GM19043 (cell line): Measurements from ENCODE around the gene RPH3AL.

ENCODE experiments used
- ATAC-seq: cut with Tn5 transposase; IDR thresholded peaks from one replicate; pipeline ENCODE4 v1.9.1; 2021; ENCODE audit warnings: low read depth; ENCODE audit not compliant: unreplicated experiment

Gene RPH3AL

DNA sequence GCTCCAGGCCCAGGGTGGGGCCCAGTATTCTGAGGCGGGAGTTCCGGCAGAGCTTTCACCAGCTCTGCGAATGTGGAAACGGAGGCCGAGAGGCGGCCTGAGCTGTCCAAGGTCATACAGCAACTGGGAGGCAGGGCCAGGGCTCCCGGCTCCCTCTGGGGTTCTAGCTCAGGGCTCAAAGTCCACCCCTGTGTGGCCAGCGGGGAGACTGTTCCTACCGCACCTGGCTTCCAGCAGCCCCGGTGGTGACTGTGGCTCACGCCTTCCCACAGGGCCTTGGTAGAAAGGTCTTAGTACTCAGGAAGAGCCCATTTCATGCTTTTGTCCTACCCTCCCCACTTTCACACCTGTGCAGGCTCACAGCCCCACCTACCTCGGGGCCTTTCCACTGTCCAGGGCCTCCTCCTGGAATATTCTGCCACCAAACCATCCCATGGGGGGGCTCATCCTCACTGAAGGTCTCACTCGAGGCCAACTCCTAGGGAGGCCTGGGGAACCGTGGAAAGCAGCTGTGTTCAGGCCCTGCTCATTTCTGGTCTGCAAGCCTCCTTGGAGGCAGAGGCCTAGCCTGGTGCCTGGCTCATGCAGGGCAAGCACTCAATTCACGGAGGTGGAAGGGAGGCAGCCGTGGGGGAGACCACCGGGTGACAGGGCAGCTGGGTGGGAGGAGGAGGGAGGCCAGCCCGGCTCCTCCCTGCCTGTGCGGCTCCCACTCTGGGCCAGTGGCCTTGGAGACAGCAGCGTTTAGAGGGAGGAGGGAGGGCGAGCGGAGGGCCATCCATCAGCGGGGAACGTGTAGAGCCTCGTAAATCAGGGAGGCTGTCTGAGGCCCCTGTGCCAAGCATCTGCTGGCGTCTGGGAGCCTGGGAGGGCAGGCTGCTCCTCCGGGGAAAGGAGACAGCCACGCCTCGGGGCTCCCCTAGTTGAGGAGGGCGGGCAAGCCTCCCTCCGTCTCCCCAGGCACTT lies 158.5 kb downstream of the RPH3AL start:
- no peak for ATAC-seq

DNA sequence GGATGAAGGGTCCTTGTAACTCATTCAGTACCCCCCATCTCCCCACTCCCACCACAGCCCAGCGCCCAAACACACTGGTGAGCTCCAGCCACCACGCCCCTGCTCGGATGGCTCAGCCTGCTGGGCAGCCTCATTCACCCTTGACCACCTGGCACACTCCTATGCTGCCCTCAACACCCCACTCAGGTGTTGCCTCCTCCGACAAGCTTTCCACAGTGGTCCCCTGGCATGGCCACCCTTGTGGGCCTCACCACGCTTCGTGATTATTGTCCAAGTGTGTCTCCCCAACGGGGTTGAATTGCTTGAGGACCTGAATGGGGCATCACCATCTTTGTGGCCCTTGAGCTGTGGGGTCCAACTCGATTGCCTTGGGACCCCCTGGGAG lies 159.2 kb downstream of the RPH3AL start:
- ATAC-seq, result no peak

DNA sequence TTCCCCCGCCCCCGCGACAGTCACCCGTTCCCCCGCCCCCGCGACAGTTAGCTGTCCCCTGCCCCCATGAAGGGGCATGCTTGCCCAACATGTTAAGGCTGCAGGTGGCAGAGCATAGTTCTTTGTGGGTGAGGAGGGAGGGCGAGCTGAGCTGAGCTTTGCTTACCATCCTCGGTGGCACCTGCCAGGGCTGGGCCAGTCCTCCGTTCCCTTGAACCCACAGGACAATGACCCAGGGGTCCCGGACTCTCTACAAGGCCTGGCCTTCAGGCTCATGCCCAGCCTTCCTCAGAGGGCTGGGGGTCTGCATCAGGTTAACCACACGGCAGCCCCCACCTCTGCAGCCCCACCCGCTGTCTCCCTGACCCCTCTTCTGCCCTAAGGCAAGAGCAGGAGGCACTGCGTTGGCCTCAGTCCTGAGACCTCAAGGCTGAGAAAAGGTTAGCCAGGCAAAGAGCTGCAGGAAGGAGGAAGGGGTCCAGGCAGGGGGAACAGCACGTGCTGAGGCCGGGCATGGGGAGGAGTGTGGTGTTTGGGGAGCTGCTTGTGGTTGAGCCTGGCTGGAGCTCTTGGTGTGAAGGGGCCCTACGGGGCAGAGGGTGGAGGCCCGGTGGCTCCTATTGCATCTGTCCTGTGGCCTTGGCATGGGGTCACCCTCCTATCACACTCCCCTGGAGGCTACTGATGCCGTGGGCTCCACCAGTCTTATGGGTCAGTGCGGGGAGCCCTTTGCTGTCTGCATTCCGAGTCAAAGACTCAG lies 159.8 kb downstream of the RPH3AL start:
- no peak for ATAC-seq

DNA sequence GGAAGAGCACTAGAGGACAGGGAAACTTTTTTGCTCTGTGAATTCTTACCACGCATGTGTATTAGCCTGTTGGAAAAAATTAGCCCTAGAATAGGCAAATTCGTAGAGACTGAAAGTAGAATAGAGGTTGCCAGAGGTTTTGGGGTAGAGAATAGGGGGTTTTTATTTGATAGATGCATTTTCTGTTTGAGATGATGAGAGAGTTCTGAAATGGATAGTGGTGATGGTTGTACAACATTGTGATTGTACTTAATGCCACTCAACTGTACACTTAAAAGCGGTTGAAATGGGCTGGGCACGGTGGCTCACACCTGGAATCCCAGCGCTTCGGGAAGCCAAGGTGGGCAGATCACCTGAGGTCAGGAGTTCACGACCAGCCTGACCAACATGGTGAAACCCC lies 163.2 kb downstream of the RPH3AL start:
- ATAC-seq, result no peak

DNA sequence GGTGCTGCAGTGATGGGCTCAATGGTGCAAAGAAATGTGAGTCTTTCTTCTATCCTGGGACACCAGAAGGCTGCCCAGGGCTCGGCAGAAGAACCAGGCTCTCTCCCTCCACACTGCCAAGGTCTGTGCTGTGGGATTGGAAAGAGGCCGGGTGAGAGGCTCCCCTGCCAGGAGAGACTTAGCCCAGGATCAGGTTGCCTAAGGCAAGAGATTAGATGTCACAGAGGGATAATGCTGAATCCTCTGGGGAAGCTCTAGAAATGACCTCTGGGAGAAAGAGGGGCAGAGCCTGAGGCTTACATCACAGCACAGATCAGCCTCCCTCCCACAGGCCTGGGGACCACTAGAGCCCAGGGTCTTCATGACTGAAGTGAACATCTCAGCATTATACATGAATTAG lies 165.5 kb downstream of the RPH3AL start:
- ATAC-seq, result no peak

DNA sequence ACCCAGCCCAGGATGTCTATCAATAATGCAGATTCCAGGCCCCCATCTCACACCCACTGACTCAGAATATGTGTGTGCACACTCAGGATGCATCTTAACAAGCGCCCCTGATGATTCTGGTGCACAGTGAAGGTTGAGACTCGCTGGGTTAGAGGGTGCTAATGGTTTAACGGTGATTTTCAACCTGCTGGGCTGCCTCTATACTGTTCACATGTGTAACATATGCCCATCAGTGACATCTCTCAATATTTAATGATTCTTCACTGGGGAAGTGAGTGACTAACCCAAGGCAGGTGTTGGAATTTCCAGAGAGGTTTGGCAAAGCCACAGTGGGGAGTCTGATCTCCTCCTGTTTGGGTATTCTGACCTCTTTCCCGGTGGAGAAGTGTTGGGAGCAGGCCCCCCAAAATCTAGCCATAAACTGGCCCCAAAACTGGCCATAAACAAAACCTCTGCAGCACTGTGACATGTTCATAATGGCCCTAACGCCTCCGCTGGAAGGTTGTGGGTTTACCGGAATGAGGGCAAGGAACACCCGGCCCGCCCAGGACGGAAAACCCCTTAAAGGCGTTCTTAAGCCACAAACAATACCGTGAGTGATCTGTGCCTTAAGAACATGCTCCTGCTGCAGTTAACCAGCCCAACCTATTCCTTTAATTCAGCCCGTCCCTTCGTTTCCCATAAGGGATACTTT lies 167.0 kb downstream of the RPH3AL start:
- no peak for ATAC-seq

DNA sequence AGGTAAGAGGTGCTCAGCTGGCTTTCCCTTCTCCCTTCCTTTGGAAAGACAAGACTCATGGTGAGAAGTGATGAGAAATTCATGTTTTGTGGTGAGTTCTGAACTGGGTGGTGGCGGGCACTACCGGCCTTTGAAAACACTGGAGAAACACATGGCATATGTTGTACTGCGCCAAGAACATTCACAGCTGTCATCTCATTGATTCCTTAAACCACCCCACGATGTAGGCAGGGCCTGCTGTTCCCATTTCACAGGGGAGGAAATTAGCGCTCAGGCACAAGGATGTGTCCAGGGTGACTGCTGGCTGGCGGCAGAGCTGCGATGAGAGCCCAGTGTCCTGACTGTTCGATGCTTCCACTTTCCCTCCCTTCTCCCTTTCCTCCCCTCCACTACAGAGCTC lies 169.6 kb downstream of the RPH3AL start:
- no peak for ATAC-seq

DNA sequence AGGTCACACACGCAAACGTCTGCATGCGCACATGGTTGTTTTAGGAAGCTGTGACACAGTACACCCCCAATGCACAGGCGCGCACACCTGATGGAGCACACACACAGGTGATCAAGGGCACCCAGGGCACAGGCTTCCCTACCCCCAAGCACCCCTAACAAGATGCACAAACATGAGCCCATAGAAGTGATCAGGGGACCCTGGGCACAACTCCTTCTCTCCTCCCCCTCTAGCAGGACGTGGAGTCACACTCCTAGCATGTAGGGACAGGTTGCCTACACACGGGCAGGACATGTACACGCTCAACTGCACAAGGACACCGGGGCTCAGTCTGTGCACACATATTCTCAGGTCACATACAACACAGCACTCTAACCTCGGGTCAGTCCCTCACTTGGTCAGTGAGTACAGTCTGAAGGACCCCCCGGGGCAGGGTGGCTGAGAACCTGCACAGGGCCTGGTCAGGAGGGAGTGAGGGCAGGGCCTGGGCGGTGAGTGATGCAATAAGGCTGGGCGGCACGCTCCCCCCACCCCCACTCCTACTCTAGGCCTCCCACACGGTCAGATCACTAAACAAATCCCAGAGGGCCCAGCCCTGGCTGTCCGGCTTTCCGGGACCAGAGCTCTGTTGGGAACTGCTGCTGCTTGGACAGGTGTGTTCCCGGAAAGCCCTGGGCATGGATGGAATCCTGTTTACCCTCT lies 170.4 kb downstream of the RPH3AL start:
- no peak for ATAC-seq

DNA sequence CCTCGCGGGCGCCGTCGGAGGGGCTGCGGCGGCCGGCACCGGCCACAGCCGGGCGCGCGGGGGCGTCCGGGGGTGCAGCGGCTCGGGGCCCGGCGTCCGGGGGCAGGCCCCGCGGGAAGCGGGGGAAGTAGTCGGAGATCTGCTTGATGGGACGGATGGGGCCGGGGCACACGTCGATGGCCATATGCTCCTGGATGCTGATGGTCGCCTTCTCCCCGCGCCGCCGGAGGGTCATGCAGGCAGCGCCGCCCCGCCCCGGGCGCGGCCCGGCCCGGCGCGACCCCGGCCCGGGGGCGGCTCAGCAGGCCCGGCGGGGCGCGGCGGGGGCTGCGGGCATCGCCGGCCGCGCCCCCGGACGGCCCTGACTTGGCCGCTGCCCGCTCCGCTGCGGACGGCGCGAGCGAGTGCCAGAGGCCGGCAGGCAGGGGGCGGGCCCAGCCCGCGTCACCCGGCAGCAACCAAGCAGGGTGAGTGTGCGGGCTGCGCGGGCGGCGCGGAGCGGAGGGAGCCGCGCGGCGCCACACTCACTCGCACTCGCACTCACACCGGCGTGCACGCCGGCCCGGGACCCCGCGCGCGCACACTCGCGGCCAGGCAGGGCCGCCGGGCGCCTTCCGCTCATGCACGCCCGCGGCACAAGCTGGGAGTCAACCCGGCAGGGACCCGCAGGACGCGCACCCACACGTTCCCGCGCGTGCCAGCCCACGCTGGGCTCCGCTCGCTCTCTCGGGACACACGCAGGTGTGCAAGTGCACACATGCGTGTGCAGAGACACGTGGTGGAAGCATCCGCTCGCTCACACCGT lies 171.2 kb downstream of the RPH3AL start, which contains the start of gene DOC2B:
Gene DOC2B (minus strand): TSS at position 406 of the 805 bp plus-strand sequence. CDS start 171 bp downstream, at position 235.
- no peak for ATAC-seq

DNA sequence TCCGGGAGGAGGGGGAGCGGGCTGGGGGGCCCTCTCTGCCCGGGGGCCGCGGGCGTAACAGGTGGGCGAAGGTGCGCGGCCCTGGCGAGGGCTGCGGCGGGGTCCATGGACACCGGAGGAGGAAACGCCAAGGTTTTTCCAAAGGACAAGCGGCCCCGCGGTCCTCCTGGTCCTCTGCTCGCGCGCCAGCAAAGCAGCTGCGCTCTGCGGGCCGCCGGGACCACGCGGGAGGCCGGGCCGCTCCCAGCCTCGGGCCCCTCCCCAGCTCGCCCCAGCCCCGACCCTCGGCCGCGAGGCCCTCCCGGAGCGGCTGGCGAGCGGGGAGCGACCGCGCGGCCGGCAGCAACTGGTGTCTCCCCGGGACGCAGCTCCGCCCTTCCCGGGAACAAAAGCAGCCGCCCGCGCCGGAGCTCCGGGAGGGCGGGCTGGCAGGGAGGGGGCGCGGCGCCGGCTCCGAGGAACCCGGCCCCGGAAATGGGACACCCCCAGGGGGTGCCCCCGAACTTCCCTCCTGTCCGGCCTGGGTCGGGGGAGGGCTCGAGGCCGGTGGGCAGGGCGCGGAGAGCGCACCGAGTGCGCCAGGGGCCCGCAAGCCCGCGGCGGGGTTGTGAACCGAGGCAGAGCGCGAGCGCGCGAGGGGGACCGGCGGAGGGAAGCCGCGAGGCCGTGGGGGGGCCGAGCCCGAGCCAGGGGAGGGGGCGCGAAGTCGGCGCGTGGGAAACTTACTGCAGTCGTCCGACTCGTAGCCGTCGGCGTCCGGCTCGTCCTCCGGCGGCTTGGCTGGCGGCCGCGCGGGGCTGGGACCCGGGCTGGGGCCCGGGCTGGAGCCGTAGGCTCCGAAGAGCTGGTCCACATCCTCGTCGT lies 172.0 kb downstream of the RPH3AL start:
- ATAC-seq, result no peak

DNA sequence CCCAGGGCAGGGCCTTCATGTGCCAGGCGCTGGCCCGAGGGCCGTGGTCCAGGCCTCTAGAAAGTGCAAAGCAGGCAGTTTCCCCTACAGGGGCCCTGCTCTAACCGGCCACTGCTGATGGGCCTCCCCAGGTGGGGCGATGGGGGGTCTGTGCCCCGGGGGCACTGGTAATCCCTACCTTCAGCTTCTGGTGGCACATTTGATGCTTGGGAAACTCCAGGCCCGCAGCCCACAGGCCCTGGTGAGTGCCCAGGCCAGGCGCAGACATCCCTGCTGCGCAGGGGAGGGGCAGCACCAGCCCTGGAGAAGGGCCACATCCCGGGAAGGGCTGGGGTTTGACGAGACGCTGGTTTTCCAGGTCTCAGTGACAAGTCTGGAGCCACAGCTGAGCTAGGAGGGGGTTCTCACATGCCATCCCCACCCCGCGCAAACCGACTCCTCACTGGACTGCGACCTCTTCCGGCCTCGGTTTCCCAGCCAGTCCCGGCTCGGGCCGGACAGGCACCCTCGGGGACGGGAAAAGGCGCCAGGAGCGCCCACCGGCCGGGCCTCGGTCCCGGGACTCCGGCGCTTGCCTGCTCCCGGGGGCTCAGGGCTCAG lies 172.7 kb downstream of the RPH3AL start:
- no peak for ATAC-seq

DNA sequence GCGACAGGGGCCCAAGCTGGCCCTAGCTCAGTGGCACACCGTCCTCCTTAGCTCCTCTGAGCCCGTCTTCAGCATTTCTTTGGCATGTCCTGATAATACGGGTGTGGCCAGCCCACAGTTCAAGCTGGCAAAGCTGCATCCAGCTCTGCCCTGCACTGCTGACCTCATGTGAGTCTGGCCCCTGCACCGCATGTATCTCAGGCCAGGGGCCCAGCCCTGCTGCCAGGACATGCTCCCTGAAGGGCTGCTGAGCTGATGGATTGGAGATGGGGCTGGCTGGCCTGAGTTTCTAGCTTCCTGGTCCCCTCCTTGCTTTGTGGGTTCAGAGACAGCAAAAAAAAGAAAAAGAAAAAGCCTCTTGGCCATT lies 173.6 kb downstream of the RPH3AL start:
- no peak for ATAC-seq

DNA sequence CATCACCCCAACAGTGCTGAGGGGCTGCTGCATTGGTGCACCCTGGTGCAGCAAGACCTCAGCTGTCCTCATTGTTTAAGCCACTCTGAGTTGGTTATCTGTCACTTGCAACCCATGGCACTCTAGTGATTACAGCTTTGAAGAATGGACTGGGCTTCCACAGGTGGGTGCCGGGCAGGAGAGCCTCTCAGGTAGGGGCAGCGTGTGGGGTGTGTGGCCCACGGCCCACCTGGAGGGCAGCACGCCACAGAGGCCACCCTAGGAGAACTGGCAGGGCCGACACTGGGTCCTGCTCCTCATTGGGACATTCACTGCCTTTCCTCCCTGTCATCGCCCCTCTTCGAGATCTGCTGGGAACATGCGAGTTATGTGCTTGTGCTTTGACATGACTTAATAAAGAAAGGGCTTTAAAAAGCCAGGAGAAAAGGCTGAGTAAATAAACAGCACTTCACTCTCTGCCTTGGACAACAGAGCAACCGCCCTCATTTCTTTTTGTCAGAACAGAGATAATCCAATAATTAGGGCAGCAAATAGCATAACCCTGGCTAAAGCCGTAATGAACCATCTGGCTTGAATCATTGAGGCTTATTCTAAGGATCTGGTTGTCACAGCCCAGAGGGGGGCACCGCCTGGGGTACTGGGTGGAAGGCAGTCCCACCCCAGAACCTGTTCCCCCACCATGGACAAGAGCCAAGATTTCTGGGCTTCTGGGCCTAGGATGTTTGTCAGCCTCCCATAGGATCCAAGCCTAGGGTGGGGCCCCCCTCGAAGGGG lies 174.1 kb downstream of the RPH3AL start:
- no peak for ATAC-seq

DNA sequence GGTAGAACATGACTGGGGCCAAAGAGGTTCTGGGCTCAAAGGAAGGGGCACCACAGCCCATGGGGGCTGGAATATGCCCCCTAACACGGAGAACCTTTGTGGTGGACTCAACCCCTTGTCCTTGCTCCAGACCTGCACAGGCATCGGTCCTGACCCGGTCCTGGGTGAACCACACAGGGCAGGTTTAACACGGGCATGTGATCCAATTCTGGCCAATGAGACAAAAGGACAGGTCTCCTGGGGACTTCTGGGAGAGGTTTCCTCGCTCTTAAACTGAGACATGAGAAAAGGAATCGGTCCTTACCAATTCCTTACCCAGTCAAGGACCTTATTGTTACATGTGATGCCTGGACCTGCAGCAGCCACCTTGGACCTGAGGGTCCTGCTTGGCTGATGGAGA lies 174.8 kb downstream of the RPH3AL start:
- no peak for ATAC-seq

DNA sequence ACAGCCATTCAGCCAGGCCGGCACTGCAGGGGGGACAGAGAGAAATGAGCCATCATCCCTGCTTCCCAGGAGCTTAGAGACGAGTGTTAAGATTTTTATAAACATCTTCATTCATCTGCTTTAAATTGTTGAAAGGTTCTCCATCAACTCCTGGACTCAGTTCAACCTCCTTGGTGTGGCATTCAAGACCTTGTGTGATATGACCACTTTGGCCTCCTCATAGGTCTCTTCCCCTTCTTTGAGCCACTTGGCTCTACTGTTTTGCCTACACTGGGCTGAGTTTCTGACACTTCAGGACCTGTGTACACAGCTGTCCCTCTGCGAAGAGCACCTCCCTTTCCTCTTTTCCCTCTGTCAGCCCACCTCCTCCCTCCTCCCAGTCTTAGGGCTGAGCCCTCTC lies 175.5 kb downstream of the RPH3AL start:
- ATAC-seq, result no peak

DNA sequence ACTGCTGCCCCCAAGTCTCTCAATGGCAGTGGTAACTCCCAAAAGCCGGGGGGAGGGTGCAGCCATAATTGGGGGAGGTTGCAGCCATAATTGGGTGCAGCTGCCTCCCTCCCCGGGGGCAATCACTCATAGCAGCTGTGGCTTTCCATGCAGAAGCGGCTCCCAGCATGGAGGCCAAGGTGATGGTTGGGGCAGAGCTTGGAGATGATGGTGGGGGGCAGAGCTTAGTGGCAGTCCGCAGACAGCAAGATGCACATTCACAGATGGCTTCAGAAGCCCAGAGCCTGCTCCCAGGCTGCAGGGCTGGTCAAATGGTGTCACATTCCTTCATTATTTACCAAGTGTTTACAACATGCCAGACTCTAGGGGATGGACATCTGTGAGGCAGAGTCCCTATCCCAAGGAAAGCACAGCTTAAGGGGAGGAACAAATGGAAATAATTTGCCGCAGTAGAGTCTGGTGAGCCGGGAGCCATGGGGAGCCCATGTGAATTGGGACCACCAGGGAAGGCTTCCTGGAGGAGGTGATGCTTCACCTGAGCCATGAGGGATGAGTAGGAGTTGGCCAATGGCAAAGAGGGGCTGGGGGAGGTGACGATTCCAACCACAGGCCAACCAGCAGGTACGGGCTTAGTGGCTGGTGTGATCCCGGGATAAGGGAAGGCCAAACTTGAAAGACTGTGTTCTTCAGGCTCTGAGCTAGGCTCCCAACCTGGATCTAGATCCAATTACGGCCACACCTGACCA lies 179.3 kb downstream of the RPH3AL start:
- no peak for ATAC-seq

DNA sequence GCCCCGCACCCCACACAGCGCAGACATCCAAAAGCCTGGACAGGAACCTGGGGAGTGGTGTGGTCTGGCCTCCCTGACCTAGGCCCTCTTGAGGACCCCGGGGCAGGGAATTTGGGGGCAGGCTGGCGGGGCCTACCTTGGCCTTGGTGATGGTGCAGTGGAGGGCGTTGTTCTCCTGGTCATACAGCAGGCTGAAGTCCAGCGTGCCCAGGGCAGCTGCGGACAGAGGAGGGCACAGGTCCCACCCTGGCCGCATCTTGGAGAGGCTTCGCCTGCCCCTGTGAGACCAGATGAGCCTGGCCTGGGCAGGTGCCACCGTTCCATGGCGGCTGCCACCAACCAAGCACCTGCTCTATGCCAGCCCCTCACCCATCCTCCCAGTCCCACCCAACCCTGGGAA lies 180.2 kb downstream of the RPH3AL start:
- no peak for ATAC-seq
